D341Med (cell line): ENCODE results near the gene PHETA1.
"Not testable (repeated sequence)": the region's sequence is repeated elsewhere in the genome, so short reads cannot be mapped to it uniquely, and the experiment has no call there.

Source experiments
- DNase-seq: peaks from one replicate; pipeline ENCODE4 v3.0.0; 2012; ENCODE audit warnings: low spot score

The PHETA1 gene

DNA sequence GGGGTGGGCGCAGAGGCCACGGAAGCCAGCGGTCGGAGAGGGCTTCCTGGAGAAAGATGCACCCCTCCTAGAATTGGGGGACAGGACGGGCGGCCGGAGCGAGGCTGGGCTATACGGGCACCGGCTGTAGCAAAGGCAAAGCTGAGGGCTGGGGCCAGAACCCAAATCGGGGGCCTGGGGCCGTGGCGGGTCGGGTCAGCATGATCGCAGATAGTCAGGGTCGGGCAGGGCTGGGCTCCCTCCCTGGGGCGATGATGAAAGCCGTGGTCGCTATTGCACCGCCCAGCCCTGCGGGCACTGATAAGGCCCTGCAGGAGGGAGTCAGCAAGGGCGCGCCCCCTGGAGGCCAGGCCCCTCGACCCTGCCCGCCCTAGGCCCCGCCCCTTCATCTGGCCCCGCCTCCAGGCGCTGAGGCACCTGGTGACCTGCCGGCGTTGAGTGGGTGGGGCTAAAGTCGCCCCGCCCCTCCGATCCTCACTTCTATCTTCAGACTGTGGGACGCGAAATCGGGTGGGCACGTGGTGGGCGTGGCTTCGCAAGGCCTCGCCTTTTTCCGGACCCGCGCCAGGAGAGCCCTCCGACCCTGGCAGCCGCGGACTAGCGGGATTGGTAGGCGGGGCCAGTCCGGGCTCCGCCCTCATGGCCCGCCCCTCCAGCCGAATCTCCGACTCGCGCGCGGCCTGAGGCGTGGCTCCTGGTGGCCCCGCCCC, 36.4 kb upstream of the PHETA1 start:
- DNase-seq: peak; percentile 99

DNA sequence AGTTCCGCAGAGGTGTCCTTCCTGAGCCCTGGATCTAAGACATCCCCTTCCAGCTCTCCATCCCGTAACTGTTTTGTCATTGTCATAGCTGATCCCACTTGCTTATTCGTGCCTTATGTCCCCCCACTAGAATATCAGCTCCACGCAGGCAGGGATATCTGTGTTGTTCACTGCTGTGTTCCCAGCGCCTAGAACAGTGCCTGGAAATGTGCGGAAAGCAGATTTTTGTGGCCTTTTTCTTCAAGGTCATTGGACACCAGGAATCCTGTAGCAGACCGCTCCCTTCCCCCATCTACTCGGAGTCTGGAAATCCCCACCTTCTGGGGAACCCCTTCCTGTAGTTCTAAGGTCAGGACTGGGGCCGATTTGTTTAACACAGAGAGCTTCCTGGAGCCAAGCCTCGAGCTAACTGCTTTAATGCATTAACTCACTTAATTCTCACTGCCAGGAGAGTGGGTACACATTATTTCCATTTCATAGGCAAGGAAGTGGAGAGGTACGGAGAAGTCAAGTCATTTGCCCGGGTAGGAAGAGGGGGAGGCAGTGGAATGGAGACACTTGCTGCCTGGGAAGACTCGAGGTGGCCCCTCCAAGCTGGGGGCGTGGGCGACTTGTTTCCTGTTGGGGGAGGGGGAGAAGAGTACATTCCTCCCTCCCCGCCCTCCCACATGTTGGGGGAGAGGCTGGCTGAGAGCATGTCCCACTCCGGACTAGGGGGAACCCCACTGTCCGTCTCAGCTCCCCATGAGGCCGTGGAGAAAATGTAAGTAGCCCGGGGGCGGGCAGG, 35.7 kb upstream of the PHETA1 start:
- DNase-seq: no peak

DNA sequence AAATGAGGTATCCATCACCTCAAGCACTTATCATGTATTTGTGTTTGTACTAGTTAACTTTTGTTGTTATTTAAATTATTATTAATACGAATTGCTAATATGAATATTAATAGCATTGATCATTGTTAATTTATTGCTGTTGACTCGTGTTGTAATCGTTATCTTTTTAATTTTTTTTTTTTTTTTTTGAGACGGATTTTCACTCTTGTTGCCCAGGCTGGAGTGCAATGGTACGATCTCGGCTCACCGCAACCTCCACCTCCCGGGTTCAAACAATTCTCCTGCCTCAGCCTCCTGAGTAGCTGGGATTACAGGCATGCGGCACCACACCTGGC, 33.6 kb upstream of the PHETA1 start:
- not testable (repeated sequence) for DNase-seq

DNA sequence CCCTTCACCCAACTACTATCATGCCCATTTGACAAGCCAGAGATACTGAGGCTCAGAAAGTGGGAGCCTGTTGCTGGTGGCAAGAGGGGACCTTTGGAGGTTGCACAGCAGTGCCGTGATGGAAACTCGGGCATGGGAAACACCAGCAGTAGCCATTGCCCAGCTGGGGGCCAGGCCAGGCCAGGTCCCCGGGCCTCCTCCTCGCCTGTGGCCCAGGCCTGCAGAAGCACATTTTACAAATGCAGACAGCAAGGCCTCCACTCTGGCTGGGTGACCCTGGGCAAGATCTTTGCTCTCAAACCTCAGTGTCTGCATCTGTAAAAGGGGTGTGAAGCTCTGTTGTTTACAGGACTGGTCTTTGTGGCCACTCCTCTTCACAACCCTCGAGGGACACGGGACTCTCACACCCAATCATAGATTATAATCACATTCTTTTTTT, 32.3 kb upstream of the PHETA1 start:
- DNase-seq: no peak

DNA sequence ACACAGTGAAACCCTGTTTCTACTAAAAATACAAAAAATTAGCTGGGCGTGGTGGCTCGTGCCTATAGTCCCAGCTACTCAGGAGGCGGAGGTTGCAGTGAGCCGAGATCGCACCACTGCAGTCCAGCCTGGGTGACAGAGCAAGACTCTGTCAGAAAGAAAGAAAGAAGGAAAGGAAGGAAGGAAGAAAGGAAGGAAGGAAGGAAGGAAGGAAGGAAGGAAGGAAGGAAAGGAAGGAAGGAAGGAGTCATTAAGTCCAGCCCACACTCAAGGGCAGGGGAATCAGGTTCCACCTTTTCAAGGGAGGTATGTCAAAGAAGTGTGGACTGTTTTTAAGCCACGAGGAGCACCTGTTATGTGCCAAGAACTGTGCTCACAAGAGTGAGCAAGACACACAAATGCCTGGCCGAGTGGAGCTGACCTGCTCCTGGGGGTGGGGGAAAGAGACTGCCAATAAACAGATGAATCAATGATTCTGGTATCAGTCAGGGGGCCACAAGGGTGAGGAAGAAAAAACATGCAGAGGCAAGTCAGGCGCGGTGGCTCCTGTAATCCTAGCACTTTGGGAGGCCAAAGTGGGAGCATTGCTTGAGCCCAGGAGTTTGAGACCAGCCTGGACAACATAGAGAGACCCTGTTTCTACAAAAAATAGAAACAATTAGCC, 31.0 kb upstream of the PHETA1 start:
- not testable (repeated sequence) for DNase-seq

DNA sequence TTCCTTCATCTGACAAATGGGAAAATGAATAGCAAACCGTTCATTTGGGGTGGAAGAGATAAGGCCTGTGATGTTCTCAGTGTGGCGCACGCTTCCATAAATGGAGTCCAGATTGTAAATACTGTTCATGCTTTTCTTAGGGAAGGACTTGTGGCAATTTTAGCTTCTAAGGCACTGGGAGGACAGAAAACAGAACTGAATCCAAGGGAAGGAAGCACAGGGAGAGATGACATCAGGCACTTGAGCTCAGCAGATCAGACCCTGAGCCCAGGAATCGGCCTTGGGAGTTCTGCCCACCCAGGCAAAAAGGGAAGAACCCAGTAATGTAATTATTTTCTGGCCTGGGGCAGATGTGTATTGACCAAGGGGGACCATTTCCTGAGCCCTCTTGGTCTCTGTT, 29.6 kb upstream of the PHETA1 start:
- no peak for DNase-seq

DNA sequence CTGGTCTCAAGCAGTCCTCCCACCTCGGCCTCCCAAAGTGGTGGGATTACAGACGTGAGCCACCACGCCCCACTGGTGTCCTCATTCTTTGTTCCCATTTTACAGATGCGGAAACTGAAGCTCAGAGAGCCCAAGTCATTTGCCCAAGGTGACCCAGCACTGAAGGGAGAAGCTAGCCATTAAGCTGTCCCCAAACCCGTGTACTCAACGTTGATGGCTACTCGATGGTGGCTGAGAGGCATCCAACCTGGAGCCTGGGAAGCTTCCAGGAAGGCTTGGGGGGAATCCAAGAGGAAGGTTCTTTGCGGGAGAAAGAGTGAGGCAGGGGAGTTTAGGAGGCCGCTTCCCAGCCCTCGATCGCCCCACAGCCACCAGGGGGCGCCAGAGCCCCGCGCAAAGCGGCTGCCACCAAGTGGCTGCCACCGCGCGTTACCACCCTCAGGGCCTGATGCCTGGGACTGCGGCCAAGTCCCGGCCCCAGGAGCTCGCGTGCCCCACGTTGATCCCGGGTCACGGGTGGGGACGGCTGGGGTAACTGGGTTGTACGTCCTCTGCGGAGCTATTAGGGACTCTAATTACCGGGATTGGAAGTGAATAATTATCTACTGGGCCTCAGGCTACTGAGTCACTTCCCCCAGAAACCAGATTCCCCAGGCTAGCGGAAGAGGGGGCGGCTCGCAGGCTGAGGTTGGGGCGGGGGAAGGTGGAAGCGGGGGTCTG, 28.0 kb upstream of the PHETA1 start:
- DNase-seq: peak; percentile 96

DNA sequence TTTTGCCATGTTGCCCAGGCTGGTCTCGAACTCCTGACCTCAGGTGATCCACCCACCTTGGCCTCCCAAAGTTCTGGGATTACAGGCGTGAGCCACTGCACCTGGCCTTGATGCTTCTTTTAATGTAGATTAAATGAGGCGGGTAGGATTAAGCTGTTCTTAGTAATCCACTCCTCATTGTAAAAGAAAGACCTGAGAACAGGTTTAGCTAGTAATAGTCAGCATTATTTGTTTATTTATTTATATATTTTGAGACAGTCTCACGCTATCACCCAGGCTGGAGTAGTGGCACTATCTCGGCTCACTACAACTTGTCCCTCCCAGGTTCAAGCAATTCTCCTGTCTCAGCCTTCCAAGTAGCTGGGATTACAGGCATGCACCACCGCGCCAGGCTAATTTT, 27.4 kb upstream of the PHETA1 start:
- DNase-seq: not testable (repeated sequence)

DNA sequence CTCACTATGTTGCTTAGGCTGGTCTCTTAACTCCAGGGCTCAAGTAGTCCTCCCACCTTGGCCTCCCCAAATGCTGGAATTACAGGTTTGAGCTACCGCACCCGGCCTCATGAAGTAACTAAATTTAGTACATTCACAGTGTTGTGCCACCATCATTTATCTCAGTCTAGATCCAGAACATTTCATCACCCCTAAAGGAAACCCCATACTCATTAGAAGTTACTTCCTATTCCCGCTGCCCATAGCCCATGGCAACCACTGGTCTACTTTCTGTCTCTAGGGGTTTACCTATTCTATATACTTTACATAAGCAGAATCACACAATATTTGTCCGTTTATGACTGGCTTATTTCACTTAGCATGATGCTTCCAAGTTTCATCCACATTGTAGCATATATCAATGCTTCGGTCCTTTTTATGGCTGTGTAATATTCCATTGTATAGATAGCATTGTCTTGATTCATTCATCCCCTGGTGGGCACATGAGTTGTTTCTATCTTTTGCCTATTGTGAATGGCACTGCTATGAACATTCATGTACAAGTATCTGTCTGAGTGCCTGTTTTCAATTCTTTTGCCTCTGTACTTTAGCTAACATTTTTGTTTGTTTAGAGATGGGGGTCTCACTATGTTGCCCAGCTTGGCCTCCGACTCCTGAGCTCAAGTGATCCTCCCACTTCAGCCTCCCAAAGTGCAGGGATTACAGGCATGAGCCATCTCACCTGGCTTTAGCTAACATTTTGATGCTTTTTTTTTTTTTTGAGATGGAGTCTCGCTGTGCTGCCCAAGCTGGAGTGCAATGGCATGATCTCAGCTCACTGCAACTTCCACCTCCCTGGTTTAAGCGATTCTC, 26.7 kb upstream of the PHETA1 start:
- no peak for DNase-seq

DNA sequence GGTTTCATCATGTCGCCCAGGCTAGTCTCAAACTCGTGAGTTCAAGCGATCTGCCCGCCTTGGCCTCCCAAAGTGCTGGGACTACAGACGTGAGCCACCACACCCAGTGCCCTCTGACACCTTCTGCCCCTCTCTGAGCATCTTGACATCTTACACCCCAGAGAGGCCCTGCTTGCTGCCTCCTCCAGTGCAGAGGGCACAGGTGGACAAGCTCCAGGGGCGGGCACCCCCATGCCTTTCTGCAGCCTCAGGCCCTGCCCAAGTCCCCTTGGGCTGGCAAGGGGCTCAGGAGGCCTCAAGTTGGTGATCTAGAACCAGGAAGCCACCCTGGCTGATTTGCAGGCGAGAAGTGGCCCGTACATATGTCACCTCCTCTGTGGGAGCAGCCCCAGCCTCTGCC, 25.6 kb upstream of the PHETA1 start:
- no peak for DNase-seq

DNA sequence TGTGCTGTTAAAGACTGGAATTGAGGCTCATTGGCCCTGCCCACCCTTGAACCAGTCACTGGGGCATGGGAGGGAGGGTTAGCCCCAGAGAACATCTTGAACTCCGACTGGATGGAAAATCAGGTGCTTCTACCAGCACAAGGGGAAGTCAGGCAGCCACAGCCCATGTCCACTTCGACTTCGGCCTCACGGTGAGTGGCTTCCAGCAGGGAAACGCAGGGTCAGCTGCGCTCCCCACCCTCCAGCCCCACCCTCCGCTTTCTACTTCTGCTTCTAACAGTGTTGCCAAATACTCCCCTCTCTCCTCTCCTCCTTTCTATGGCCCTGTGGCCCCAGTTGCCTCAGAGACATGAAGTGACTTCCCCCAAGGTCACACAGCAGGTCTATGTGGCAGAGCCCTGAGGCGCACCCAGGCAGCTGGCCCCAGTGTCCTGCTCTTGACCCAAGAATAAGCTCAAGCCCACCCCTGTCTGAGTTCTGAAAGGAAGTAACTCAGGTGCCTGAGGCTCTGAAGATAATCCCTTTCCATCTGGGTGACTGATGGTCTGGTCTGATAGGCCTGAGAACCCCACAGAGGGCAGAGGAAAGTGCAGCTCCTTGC, 24.9 kb upstream of the PHETA1 start:
- DNase-seq: no peak

DNA sequence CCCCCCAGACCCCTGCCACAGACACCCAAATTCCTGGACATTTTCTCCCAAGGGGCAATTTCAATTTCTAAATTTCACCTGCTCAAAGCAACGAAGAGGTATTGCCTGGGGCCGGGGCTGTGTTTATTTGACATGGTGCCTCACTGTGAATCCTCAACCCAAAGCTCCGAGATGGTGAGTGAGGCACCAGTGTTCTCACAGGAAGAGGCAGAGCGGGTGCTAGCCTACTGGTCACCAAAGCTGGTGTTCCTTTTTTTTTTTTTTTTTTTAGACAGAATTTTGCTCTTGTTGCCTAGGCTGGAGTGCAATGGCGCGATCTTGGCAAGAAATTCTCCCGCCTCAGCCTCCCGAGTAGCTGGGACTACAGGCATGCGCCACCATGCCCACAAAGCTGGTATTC, 22.0 kb upstream of the PHETA1 start:
- no peak for DNase-seq

DNA sequence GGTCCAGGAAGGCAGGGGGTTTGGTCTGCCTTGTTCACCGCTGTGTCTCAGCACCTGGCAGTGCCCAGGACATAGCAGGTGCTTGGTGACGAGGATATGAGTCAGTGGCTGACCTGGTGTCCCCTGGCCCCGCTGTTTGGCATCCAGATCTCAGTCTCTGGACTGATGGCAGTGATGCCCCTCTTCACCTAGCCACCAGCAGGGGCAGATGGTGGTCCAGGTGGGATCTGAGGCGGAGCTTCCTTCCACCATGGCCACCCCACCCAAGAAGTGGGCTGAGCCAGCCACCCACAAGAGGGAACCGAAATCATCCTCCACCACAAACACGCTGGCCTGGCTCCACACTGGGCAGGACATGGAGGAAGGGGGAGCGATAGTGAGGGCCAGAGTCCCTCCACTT, 20.7 kb upstream of the PHETA1 start:
- DNase-seq: no peak

DNA sequence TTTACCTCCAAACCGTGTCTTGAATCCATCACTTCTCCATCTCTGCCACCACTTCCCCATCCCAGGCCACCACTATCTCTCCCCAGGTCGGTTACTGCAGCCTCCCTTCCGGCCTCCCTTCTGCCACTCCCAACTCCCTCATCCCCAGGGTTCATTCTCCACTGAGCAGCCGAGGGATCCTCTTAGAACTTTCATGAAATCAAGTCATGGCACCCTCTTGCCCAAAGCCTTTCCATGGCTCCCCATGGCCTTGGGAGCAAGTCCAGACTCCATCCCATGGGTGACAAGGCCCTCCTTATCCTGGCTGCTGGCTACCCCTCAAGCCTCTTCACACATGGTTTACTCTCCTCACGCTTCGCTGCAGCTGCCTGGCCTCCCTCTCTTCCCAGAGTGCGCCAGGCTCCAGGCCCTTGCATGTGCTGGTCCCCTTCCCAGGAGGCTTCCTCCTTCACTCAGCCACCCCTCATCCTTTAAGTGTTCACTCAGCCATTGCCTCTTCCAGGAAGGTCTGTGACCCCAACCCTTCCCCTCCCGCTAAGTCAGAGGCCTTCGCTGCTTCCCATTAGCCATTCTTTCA, 18.9 kb upstream of the PHETA1 start:
- DNase-seq: peak; percentile 15

DNA sequence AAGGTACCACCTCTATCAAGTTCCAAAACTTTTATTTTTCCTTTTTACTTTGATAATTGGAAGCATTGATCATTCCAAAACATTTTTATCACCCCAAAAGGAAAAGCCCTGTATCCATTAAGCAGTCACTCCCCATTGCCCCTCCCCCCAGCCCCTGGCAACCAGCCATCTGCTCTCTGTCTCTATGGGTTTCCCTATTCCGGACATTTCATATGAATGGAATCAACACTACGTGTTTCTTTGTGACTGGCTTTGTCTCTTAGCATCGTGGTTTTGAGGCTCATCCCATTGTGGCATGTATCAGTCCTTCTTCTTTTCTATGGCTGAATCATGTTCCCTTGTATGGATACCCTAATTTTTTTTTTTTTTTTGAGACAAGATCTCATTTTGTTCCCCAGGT, 18.0 kb upstream of the PHETA1 start:
- no peak for DNase-seq

DNA sequence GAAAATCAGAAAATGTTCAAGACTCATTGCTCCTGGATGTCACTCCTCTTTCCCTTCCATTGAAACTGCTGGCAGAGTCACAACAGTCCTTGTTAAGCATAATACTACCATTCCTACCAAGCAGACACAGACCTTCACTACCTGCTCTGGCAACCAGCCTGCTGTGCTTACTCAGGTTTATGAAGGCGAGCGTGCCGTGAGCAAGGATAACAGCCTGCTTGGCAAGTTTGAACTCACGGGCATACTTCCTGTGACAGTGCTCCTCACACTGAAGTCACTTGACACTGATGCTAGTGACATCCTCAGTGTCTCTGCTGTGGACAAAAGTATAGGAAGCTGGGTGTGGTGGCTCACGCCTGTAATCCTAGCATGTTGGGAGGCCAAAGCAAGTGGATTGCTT, 15.7 kb upstream of the PHETA1 start:
- no peak for DNase-seq

DNA sequence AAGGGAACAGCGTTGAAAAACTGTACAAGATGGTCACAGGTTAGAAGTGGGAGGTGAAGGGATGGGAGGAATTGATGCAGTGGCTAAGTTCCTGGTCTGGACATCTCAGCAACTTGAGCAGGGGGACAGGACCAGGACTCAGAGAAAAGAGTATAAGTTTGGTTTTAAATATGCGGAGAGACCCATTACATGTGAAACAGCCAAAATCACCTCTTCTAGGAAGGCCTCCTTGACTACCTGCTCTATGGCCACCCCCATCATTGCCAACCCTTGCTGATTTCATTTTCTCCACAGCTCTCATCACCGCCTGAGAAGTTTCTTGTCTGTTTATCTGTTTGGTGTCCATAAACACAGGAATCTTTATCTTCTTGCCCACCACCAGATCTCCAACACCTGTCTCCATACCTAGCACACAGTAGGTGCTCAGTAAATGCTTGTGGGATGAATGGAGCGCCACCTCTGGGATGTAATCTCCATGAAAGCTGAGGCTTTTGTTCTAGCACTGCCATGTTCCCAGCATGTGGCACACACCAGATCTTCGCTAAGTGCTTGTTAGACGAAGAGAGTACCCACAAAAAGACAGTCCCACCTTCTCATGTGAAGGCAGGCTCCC, 11.2 kb upstream of the PHETA1 start:
- no peak for DNase-seq

DNA sequence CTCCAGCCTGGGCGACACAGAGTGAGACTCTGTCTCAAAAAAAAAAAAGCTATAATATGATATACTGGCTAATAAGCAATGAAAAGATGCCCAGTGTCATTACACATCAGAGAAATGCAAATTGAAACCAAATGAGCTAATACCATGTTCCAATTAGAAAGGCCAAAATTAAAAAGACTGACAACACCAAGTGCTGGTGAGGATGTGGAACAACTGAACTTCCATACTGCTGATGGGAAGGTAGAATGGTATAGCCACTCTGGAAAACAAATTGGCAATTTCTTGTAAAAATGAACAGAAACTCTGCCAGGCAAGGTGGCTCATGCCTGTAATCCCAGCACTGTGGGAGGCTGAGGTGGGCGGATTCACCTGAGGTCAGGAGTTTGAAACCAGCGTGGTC, 8.5 kb upstream of the PHETA1 start:
- no peak for DNase-seq

DNA sequence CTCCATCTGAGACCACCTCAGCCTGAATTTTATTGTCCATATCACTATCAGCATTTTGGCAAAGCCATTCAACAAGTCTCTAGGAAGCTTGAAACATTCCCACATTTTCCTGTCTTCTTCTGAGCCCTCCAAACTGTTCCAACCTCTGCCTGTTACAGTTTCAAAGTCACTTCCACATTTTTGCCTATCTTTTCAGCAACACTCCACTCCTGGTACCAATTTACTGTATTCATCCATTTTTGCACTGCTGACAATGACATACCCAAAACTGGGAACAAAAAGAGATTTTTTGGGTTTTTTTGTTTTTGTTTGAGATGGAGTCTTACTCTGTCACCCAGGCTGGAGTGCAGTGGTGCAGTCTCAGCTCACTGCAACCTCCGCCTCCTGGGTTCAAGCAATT, 4.3 kb upstream of the PHETA1 start:
- not testable (repeated sequence) for DNase-seq

DNA sequence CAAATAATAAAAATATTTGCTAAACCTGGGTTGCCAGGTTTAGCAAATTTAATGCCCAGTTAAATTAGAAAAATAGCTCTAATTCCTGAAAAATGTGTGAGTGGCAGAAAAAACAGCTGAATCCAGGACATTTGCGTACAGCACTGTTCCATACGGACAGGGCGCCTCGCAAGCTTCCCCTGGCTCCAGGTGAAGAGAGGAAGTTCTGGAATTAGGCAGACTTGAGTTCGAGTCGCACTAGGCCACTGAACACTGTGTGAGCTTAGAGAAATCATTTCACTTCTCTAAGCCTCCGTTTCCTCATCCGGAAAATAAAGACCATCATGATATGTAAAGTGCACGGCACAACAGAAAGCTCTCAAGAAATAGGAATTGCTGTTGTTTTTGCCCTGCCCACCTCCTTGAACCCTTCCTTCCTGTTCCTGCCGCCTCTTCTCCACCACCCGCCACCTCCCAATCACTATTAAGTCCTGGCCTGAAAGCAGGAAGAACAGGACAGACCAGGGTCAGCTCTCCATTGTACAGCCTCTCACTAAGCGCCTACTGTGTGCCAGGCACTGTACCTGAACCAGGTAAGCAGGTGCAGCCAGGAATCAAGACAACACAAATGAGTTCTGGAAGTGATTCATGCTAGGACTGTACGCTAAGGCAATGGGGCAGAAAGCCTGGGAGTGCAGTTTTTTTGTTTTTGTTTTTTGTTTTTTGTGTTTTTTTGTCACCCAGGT, 763 bp upstream of the PHETA1 start:
- no peak for DNase-seq
